ENCODE data around the gene SYNPO2. TPM values are rescaled to one million over a fixed set of nuclear protein-coding genes. Genes with fewer than 3 reads are reported as not detected.
A peak's percentile ranks its signal among the peaks of the same experiment; 100 is the strongest.

The SYNPO2 gene
- total and polyA plus RNA-seq, 2 donors (not counting 1 experiment from before 2014, with no cell fraction given), result 40.1 to 71.7 TPM

DNA sequence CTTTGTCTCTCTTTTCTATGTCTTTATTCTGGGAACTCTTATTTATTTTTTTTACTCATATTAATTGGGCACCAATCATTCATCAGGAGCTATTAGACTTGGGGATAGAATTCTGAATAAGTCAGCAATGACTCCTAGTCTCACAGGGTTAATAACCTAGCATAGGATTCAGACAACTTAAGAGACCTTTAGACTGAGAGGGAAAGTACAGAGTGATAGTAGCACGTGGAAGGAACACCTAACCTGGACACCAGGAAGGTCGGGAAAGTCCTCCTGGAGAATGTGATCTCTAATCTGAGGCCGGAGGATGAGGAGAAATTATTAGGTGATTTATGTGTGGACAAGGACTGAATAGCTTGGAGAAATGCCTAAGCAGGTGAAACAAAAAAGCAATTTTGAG is 3.9 kb upstream of the SYNPO2 start:
- H2AFZ ChIP-seq (ENCODE audit: low read length), result no peak overlapping the region
- DNase-seq (ENCODE audit: low read depth in 2 of 2), result no peak
- H3K9ac ChIP-seq (ENCODE audit: insufficient read depth, low read length), result no peak overlapping the region
- H3K36me3 ChIP-seq (ENCODE audit: control insufficient read depth, insufficient read depth, low read length), result no peaks in the 10 kb centered on the region
- H3K4me3 ChIP-seq (replicated peaks in 1 of 4; ENCODE audit: control extremely low read depth in 1 of 4, insufficient read depth in 1 of 4, low read depth in 3 of 4, low read length in 4 of 4), result no peak overlapping the region
- TF ChIP-seq, protein P1, sequence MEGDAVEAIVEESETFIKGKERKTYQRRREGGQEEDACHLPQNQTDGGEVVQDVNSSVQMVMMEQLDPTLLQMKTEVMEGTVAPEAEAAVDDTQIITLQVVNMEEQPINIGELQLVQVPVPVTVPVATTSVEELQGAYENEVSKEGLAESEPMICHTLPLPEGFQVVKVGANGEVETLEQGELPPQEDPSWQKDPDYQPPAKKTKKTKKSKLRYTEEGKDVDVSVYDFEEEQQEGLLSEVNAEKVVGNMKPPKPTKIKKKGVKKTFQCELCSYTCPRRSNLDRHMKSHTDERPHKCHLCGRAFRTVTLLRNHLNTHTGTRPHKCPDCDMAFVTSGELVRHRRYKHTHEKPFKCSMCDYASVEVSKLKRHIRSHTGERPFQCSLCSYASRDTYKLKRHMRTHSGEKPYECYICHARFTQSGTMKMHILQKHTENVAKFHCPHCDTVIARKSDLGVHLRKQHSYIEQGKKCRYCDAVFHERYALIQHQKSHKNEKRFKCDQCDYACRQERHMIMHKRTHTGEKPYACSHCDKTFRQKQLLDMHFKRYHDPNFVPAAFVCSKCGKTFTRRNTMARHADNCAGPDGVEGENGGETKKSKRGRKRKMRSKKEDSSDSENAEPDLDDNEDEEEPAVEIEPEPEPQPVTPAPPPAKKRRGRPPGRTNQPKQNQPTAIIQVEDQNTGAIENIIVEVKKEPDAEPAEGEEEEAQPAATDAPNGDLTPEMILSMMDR (conservative IDR thresholded peaks at IDR 0.05 in 1 of 2, IDR thresholded peaks at IDR 0.05 in 1 of 2; ENCODE audit: low read depth in 1 of 2, low read length in 2 of 2), result no peak
- TF ChIP-seq EZH2 (IDR thresholded peaks at IDR 0.05; ENCODE audit: low read length, missing control alignments), result no peak
- H4K20me1 ChIP-seq (ENCODE audit: control insufficient read depth, extremely low read depth, insufficient read depth, low read length), result no peaks in the 10 kb centered on the region
- peaks cover 3% of the 10 kb centered on the region for H3K4me1 ChIP-seq (ENCODE audit: control insufficient read depth, extremely low read depth, insufficient read depth, low read length)
- H3K27me3 ChIP-seq (ENCODE audit: control insufficient read depth, insufficient read depth, low read length), result no peaks in the 10 kb centered on the region
- H3K9me3 ChIP-seq (ENCODE audit: control insufficient read depth, insufficient read depth, low read depth, low read length), result no peaks in the 10 kb centered on the region
- H3K79me2 ChIP-seq (ENCODE audit: control insufficient read depth, insufficient read depth, low read length), result no peaks in the 10 kb centered on the region
- H3K27ac ChIP-seq (ENCODE audit: insufficient read depth, low read length), result no peak overlapping the region
- no peak overlapping the region for H3K4me2 ChIP-seq (ENCODE audit: extremely low read depth, insufficient read depth, low read length)

DNA sequence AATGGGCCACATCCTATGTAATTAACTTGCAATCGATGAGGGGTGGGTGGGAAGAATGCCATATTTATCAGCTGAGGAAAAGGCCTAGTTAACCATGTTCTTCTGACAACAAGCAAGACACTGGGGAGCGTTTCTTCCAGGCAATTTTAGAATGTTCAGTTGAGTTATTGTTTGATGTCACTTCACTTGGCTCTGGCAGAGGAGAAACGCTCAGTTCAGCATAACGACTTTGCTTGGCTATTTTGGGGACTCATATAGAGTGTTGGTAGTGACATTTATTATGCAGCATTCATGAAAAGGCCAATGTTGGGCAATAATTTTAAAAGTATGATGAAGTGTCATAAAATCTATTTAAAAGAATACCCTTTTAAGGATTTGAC is 648 bp downstream of the SYNPO2 start:
- H3K27me3 ChIP-seq (ENCODE audit: control insufficient read depth, insufficient read depth, low read length), result no peaks in the 10 kb centered on the region
- no peaks in the 10 kb centered on the region for H4K20me1 ChIP-seq (ENCODE audit: control insufficient read depth, extremely low read depth, insufficient read depth, low read length)
- H3K27ac ChIP-seq (ENCODE audit: insufficient read depth, low read length), result no peak overlapping the region
- no peak overlapping the region for H3K9ac ChIP-seq (ENCODE audit: insufficient read depth, low read length)
- no peaks in the 10 kb centered on the region for H3K9me3 ChIP-seq (ENCODE audit: control insufficient read depth, insufficient read depth, low read depth, low read length)
- peaks cover 3% of the 10 kb centered on the region for H3K4me1 ChIP-seq (ENCODE audit: control insufficient read depth, extremely low read depth, insufficient read depth, low read length)
- peak overlapping the region; percentile 87 for H3K4me2 ChIP-seq (ENCODE audit: extremely low read depth, insufficient read depth, low read length)
- H2AFZ ChIP-seq (ENCODE audit: low read length), result peak overlapping the region; percentile 90
- DNase-seq (ENCODE audit: low read depth in 2 of 2), result no peak
- H3K36me3 ChIP-seq (ENCODE audit: control insufficient read depth, insufficient read depth, low read length), result no peaks in the 10 kb centered on the region
- no peaks in the 10 kb centered on the region for H3K79me2 ChIP-seq (ENCODE audit: control insufficient read depth, insufficient read depth, low read length)
- TF ChIP-seq, protein P1 (conservative IDR thresholded peaks at IDR 0.05 in 1 of 2, IDR thresholded peaks at IDR 0.05 in 1 of 2; ENCODE audit: low read depth in 1 of 2, low read length in 2 of 2), result no peak
- no peak for TF ChIP-seq EZH2 (IDR thresholded peaks at IDR 0.05; ENCODE audit: low read length, missing control alignments)
- peak overlapping the region; percentile 41 to 75 (median 52) for H3K4me3 ChIP-seq (replicated peaks in 1 of 4; ENCODE audit: control extremely low read depth in 1 of 4, insufficient read depth in 1 of 4, low read depth in 3 of 4, low read length in 4 of 4)

DNA sequence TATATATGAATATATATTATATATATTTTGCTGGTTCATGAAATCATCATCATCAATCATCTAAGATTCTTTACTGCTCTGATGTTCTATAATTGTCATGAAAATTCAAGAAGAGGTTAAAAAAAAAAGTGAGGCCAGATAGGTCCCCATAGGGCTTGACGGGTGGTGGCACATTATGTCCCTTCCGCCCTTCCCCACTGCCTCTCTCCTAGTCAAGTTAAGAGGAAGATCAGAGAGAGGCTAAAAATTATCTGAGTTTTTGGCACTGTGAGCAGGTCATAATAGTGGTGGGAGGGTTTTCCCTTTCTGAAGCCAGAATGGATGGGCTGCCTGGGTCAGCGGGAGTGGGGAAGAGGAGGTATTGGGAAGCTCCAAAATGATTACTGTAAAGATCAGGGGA is 5.4 kb downstream of the SYNPO2 start:
- Histone ChIP-seq H4K20me1 (ENCODE audit: control insufficient read depth, extremely low read depth, insufficient read depth, low read length) (no peaks in the 10 kb centered on the region), H3K4me2 (ENCODE audit: extremely low read depth, insufficient read depth, low read length) (no peak overlapping the region), H3K27me3 (ENCODE audit: control insufficient read depth, insufficient read depth, low read length) (no peaks in the 10 kb centered on the region), H3K9me3 (ENCODE audit: control insufficient read depth, insufficient read depth, low read depth, low read length) (no peaks in the 10 kb centered on the region), H3K4me1 (ENCODE audit: control insufficient read depth, extremely low read depth, insufficient read depth, low read length) (peaks cover 3% of the 10 kb centered on the region), H2AFZ (ENCODE audit: low read length) (no peak overlapping the region), H3K9ac (ENCODE audit: insufficient read depth, low read length) (no peak overlapping the region), H3K4me3 (replicated peaks in 1 of 4; ENCODE audit: control extremely low read depth in 1 of 4, insufficient read depth in 1 of 4, low read depth in 3 of 4, low read length in 4 of 4) (no peak overlapping the region), H3K36me3 (ENCODE audit: control insufficient read depth, insufficient read depth, low read length) (no peaks in the 10 kb centered on the region), H3K79me2 (ENCODE audit: control insufficient read depth, insufficient read depth, low read length) (no peaks in the 10 kb centered on the region), H3K27ac (ENCODE audit: insufficient read depth, low read length) (no peak overlapping the region)
- DNase-seq (ENCODE audit: low read depth in 2 of 2), result no peak
- TF ChIP-seq EZH2 (IDR thresholded peaks at IDR 0.05; ENCODE audit: low read length, missing control alignments), result no peak
- TF ChIP-seq, protein P1 (conservative IDR thresholded peaks at IDR 0.05 in 1 of 2, IDR thresholded peaks at IDR 0.05 in 1 of 2; ENCODE audit: low read depth in 1 of 2, low read length in 2 of 2), result no peak

Measured in fibroblast of lung (primary cell).